A549 (cell line): ENCODE results near the gene CC2D2A.

ENCODE experiments used
- BHLHE40 ChIP-seq: IDR thresholded peaks from 2 replicates; pipeline ENCODE4 v1.6.1; 2012; ENCODE audit warnings: low read depth, low read length, inconsistent platforms
- EP300 ChIP-seq, 2 experiments: fragments of >200 bp; sonication (Bioruptor Twin); formaldehyde crosslinking; IDR thresholded peaks; 2 replicates in 1 of 2; 3 replicates in 1 of 2; pipeline ENCODE4 v1.6.1; 2016 to 2017
- HOXA7 ChIP-seq: fragments of 250-450 bp; sonication (Bioruptor Pico); IDR thresholded peaks from 2 replicates; pipeline ENCODE4 v1.5.0; 2020; ENCODE audit warnings: mild to moderate bottlenecking, moderate library complexity
- JUNB ChIP-seq: fragments of >200 bp; sonication (Bioruptor Twin); formaldehyde crosslinking; IDR thresholded peaks from 2 replicates; pipeline ENCODE4 v1.6.1; 2016
- KDM1A ChIP-seq: fragments of 200-600 bp; sonication (generic); IDR thresholded peaks from 2 replicates; pipeline ENCODE4 v1.6.1; 2016; ENCODE audit warnings: low read depth, mild to moderate bottlenecking
- POLR2A ChIP-seq: IDR thresholded peaks from 2 replicates; pipeline ENCODE4 v1.6.1; 2012; ENCODE audit warnings: mild to moderate bottlenecking, low read length
- RAD21 ChIP-seq, 2 experiments: fragments of >200 bp in 1 of 2; sonication (Bioruptor Twin) in 1 of 2; formaldehyde crosslinking in 1 of 2; IDR thresholded peaks in 1 of 2; conservative IDR thresholded peaks in 1 of 2; 2 replicates in 1 of 2; 3 replicates in 1 of 2; pipeline ENCODE4 v1.6.1; 2012 to 2018; ENCODE audit warnings: inconsistent platforms in 1 of 2
- RFX5 ChIP-seq: fragments of 450-650 bp; IDR thresholded peaks from 2 replicates; pipeline ENCODE4 v1.7.1; 2014; ENCODE audit warnings: antibody characterized with exemption, mild to moderate bottlenecking, moderate library complexity
- TF ChIP-seq, protein P1 (sequence below): fragments of >200 bp; sonication (Bioruptor Twin); formaldehyde crosslinking; IDR thresholded peaks from 3 replicates; pipeline ENCODE4 v1.5.1; 2016
- TF ChIP-seq, protein P2 (sequence below): fragments of 250-450 bp; sonication (Bioruptor Pico); IDR thresholded peaks from 2 replicates; pipeline ENCODE4 v1.5.0; 2021; ENCODE audit warnings: mild to moderate bottlenecking, moderate library complexity, borderline replicate concordance

DNA sequence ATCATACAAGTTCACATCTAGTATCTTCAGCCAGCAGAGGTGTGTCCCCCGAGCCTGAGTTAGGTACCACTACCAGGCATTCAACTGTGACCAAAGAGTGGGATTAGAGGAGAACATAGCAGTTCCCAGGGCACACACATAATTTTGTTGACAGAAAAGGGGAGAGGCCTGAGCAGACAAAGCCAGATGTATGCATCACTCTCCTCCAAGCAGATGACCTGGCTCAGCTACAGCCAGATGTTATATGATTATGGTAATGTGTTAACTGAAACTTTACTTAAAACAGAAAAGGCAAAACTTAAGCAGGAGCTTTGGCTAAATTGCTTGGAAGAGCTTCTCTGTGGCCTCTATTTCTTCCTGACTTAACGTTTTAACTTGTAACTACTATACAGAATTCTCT lies 88.9 kb downstream of the CC2D2A start:
- TF ChIP-seq KDM1A, result no peak
- no peak for TF ChIP-seq RFX5
- TF ChIP-seq, protein P1, sequence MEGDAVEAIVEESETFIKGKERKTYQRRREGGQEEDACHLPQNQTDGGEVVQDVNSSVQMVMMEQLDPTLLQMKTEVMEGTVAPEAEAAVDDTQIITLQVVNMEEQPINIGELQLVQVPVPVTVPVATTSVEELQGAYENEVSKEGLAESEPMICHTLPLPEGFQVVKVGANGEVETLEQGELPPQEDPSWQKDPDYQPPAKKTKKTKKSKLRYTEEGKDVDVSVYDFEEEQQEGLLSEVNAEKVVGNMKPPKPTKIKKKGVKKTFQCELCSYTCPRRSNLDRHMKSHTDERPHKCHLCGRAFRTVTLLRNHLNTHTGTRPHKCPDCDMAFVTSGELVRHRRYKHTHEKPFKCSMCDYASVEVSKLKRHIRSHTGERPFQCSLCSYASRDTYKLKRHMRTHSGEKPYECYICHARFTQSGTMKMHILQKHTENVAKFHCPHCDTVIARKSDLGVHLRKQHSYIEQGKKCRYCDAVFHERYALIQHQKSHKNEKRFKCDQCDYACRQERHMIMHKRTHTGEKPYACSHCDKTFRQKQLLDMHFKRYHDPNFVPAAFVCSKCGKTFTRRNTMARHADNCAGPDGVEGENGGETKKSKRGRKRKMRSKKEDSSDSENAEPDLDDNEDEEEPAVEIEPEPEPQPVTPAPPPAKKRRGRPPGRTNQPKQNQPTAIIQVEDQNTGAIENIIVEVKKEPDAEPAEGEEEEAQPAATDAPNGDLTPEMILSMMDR, result no peak
- TF ChIP-seq RAD21 (conservative IDR thresholded peaks at IDR 0.05 in 1 of 2, IDR thresholded peaks at IDR 0.05 in 1 of 2), result no peak
- TF ChIP-seq BHLHE40, result no peak
- no peak for TF ChIP-seq POLR2A
- no peak for TF ChIP-seq HOXA7 (CRISPR knock-in tag)
- no peak for TF ChIP-seq EP300 (IDR thresholded peaks at IDR 0.05)
- TF ChIP-seq, protein P2, sequence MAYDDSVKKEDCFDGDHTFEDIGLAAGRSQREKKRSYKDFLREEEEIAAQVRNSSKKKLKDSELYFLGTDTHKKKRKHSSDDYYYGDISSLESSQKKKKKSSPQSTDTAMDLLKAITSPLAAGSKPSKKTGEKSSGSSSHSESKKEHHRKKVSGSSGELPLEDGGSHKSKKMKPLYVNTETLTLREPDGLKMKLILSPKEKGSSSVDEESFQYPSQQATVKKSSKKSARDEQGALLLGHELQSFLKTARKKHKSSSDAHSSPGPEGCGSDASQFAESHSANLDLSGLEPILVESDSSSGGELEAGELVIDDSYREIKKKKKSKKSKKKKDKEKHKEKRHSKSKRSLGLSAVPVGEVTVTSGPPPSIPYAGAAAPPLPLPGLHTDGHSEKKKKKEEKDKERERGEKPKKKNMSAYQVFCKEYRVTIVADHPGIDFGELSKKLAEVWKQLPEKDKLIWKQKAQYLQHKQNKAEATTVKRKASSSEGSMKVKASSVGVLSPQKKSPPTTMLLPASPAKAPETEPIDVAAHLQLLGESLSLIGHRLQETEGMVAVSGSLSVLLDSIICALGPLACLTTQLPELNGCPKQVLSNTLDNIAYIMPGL (CRISPR knock-in tag), result no peak
- no peak for TF ChIP-seq JUNB
